Activated CD8-positive, alpha-beta T cell treated with anti-CD3 and anti-CD28 coated beads for 36 hours (primary cell): Measurements from ENCODE around the gene HRC. TPM values are rescaled to one million over a fixed set of nuclear protein-coding genes. Genes with fewer than 3 reads are reported as not detected.

Experiments used
- ATAC-seq: fragments of 200-7000 bp; cut with Tn5 transposase; one replicate; pipeline ENCODE4 v1.10.0; 2021; ENCODE audit warnings: mild to moderate bottlenecking, moderate library complexity
- CTCF ChIA-PET: fragments of 350-600 bp; sonication (Branson Sonifier 250); formaldehyde crosslinking; loops from one replicate; lab custom pipeline; 2021; ENCODE audit warnings: antibody characterized with exemption; lab: Charles Lee
- POLR2A ChIA-PET: fragments of 350-600 bp; sonication (Branson Sonifier 250); formaldehyde crosslinking; loops from one replicate; lab custom pipeline; 2021; ENCODE audit warnings: antibody characterized with exemption; lab: Charles Lee
- DNase-seq: peaks from one replicate; pipeline ENCODE4 v3.0.0-alpha.2; 2020
- H3K27ac Mint-ChIP-seq: one replicate; pipeline ENCODE4 v1.8.0; 2021; ENCODE audit warnings: mild to moderate bottlenecking, mixed read lengths
- H3K27me3 Mint-ChIP-seq: one replicate; pipeline ENCODE4 v1.8.0; 2021; ENCODE audit warnings: mixed read lengths
- H3K36me3 Mint-ChIP-seq: one replicate; pipeline ENCODE4 v1.8.0; 2021; ENCODE audit warnings: low read depth, mixed read lengths
- H3K4me1 Mint-ChIP-seq: one replicate; pipeline ENCODE4 v1.8.0; 2021; ENCODE audit warnings: low read depth, mixed read lengths
- H3K4me3 Mint-ChIP-seq: one replicate; pipeline ENCODE4 v1.8.0; 2021; ENCODE audit warnings: mild to moderate bottlenecking, moderate library complexity, mixed read lengths
- H3K9me3 Mint-ChIP-seq: one replicate; pipeline ENCODE4 v1.8.0; 2021; ENCODE audit warnings: mixed read lengths
- intact Hi-C: fragments of 100-400 bp; cut with micrococcal nuclease; formaldehyde crosslinking; loops from one replicate; pipeline ENCODE4 v1.10.0; 2022
- total RNA-seq, 2 experiments: library from RNA; stranded (reverse); gene quantifications; one replicate each; pipeline ENCODE4 v1.2.3, GENCODE V29; 2021
- TF ChIP-seq, protein P1 (sequence below): fragments of 200-600 bp; IDR thresholded peaks from one replicate; pipeline ENCODE4 v1.8.0; 2022; ENCODE audit warnings: antibody characterized with exemption, mild to moderate bottlenecking

HRC gene
- total RNA-seq, 2 experiments from 2014 or later = not detected

DNA sequence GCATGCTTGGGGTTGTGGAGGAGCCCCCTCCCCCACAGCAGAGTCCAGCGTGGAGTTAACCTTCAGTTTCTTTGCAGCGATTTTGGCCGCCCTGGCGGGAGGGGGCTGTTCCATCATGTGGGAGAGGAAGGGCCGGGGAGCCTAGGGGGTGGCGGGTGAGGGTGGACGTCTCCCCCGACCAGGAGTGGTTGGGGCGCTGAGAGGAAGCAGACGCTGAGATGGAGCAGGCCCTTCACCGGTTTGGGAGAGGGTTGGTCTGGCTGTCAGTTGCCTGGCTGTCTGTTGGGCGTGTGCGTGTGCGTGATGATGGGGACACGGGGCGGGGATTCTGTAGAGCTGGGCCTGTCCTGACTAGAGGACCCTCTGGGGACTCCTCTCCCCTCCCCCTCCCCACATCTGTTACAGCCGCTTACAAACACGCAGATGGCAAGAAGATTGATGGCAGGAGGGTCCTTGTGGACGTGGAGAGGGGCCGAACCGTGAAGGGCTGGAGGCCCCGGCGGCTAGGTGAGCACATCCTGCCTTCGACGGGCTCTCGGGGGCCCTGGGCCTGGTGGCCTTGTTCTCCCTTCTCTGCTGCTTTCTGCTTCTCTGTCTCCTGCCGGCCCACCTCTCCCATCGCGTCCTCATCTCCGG lies 50.8 kb downstream of the HRC start:
- Mint-ChIP-seq H3K4me1 (peaks cover 6% of the 10 kb centered on the region), H3K27me3 (no peaks in the 10 kb centered on the region), H3K4me3 (no peak overlapping the region), H3K36me3 (peaks cover 54% of the 10 kb centered on the region), H3K27ac (no peak overlapping the region), H3K9me3 (no peaks in the 10 kb centered on the region)
- DNase-seq = no peak
- TF ChIP-seq, protein P1, sequence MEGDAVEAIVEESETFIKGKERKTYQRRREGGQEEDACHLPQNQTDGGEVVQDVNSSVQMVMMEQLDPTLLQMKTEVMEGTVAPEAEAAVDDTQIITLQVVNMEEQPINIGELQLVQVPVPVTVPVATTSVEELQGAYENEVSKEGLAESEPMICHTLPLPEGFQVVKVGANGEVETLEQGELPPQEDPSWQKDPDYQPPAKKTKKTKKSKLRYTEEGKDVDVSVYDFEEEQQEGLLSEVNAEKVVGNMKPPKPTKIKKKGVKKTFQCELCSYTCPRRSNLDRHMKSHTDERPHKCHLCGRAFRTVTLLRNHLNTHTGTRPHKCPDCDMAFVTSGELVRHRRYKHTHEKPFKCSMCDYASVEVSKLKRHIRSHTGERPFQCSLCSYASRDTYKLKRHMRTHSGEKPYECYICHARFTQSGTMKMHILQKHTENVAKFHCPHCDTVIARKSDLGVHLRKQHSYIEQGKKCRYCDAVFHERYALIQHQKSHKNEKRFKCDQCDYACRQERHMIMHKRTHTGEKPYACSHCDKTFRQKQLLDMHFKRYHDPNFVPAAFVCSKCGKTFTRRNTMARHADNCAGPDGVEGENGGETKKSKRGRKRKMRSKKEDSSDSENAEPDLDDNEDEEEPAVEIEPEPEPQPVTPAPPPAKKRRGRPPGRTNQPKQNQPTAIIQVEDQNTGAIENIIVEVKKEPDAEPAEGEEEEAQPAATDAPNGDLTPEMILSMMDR = no peak
- ChIA-PET CTCF (interaction anchor here (0.7 to 2.9 kb wide), 6 partner anchors 10 to 111 kb away, joined by 3 to 41 read pairs (median 12); partner anchors contain the start of genes GYS1, LIN7B and RUVBL2), POLR2A (interaction anchor here (1.4 to 3.2 kb wide), 4 partner anchors 10 to 18 kb away, joined by 3 to 14 read pairs (median 10); partner anchors contain the start of gene LIN7B)
- no peak for ATAC-seq
- intact Hi-C loops = no loop called here

DNA sequence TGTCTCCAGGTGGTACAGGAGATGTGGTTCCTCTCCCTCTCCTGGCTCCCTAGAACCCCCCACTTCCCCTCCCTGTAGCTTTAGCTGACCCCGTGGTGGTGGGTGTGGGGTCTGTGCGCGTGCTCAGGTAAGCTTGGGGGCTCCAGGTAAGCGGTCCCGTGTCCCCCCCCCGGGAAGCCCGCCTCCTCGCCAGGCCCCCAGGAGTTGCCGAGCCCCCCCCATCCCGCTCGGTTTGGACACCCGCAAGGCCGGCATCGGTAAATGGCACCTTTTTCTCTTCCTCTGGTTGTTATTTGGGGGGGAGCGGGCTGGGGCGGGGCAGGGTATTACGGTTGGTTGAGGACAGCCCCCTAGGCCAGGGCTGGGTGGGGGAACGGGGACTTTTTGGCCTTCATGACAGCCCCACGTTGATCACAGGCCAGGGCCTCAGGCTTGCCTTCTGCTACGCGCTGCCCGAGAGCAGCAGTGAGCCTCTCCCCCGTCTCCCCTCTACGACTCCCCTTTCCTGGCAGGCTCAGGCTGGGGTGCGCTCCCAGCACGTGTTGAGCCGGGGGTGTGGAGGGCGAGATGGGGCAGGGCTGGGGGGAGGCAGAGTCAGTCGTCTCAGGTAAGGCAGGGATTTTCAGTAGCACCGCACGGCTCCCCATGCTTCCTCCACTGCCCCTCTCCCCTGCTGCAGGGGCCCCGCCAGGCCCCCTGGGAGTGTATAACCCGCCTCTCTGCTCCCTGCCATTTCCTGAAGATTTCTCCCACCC lies 51.7 kb downstream of the HRC start:
- intact Hi-C loops = no loop called here
- H3K9me3 Mint-ChIP-seq = no peaks in the 10 kb centered on the region
- CTCF ChIA-PET = interaction anchor here (1.7 kb wide), 1 partner anchor 10 kb away, joined by 7 read pairs; the partner anchor contains the start of gene LIN7B

DNA sequence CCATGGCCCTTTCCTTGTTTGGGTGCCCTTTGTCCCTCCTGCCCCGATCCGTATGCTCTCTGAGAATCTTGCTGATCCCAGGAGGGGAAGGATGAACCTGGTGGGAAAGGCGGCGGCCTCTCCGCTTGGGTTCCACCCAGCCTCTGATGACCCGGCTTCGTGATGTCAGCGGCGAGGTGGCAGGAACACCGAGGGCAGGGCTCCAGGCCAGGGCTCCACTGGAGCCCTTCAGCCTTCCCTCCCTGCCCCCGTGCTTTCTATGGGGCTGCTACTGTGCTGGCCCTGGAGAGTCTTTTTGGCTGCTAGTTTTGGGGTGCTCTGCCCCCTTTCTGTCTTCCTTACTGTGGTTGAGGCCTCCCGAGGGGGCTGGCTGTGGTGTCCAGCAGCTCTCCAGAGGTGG lies 52.9 kb downstream of the HRC start:
- TF ChIP-seq, protein P1 = no peak
- Mint-ChIP-seq H3K36me3 (peaks cover 54% of the 10 kb centered on the region), H3K4me1 (peaks cover 6% of the 10 kb centered on the region), H3K4me3 (no peak overlapping the region), H3K27me3 (no peaks in the 10 kb centered on the region), H3K27ac (no peak overlapping the region), H3K9me3 (no peaks in the 10 kb centered on the region)
- ATAC-seq = no peak
- ChIA-PET POLR2A (interaction anchor here (1.2 to 1.7 kb wide), 2 partner anchors 9 to 16 kb away, joined by 4 to 5 read pairs; no protein-coding TSS in a partner anchor), CTCF (interaction anchor here (1.1 to 1.7 kb wide), 2 partner anchors 12 to 124 kb away, joined by 3 to 7 read pairs; partner anchors contain the start of gene LIN7B)
- intact Hi-C loops = no loop called here
- DNase-seq = no peak

More for the DNA sequence above, 51.7 kb downstream of the HRC start:
- peaks cover 6% of the 10 kb centered on the region for H3K4me1 Mint-ChIP-seq
- peaks cover 53% of the 10 kb centered on the region for H3K36me3 Mint-ChIP-seq
- TF ChIP-seq, protein P1 = no peak
- POLR2A ChIA-PET = interaction anchor here (0.6 to 1.7 kb wide), 5 partner anchors 8 to 166 kb away, joined by 3 to 5 read pairs (median 4); partner anchors contain the start of gene LIN7B
- H3K4me3 Mint-ChIP-seq = no peak overlapping the region
- no peak overlapping the region for H3K27ac Mint-ChIP-seq
- DNase-seq (no peak), ATAC-seq (no peak)
- H3K27me3 Mint-ChIP-seq = no peaks in the 10 kb centered on the region

Other genes starting within 250 kb of the HRC start
- 1 to 10 TPM; 1.4 to 2.8 TPM for gene DHDH, start 221.7 kb downstream of the HRC start, total RNA-seq
- 100 to 1,000 TPM; 182 to 189 TPM for gene BAX, start 200.5 kb downstream of the HRC start, total RNA-seq
- 1,000 to 10,000 TPM; 1,296 to 1,324 TPM for gene FTL, start 190.1 kb downstream of the HRC start, total RNA-seq
- 10 to 100 TPM; 58.1 to 58.7 TPM for gene GYS1, start 162.1 kb downstream of the HRC start, total RNA-seq
- 100 to 1,000 TPM; 175 to 176 TPM for gene RUVBL2, start 161.5 kb downstream of the HRC start, total RNA-seq
- gene LHB, start 138.3 kb downstream of the HRC start, total RNA-seq = not detected
- gene CGB3, start 131.1 kb downstream of the HRC start, total RNA-seq = not detected
- gene CGB2, start 123.5 kb downstream of the HRC start, total RNA-seq = not detected
- not detected for gene CGB1, start 118.5 kb downstream of the HRC start, total RNA-seq
- gene CGB5, start 111.5 kb downstream of the HRC start, total RNA-seq = not detected
- not detected for gene CGB8, start 106.3 kb downstream of the HRC start, total RNA-seq
- not detected for gene CGB7, start 97.6 kb downstream of the HRC start, total RNA-seq
- not detected for gene NTF4, start 90.6 kb downstream of the HRC start, total RNA-seq
- not detected for gene KCNA7, start 82.7 kb downstream of the HRC start, total RNA-seq
- 100 to 1,000 TPM; 187 to 188 TPM for gene SNRNP70, start 69.9 kb downstream of the HRC start, total RNA-seq
- 1 to 10 TPM; 2.1 to 4.4 TPM for gene LIN7B, start 41.0 kb downstream of the HRC start, total RNA-seq
- 1 to 10 TPM; 1.5 to 2.0 TPM for gene C19orf73, start 36.3 kb downstream of the HRC start, total RNA-seq
- gene PPFIA3, start 35.9 kb downstream of the HRC start, total RNA-seq = 1 to 10 TPM; 3.9 to 5.1 TPM
- under 1 TPM; 0.40 to 0.54 TPM for gene TRPM4, start 2.4 kb upstream of the HRC start, total RNA-seq
- 1 to 10 TPM in 1 of 2 experiments, under 1 TPM in 1; 0.61 to 1.1 TPM for gene SLC6A16, start 169.8 kb upstream of the HRC start, total RNA-seq
- 100 to 1,000 TPM; 131 to 137 TPM for gene CD37, start 180.0 kb upstream of the HRC start, total RNA-seq
- not detected for gene TEAD2, start 207.0 kb upstream of the HRC start, total RNA-seq
- not detected for gene DKKL1, start 208.5 kb upstream of the HRC start, total RNA-seq
- under 1 TPM in 1 of 2 experiments, not detected in 1; 0.95 TPM for gene KASH5, start 232.9 kb upstream of the HRC start, total RNA-seq